ENCODE results near the gene MYT1. TPM values are rescaled to one million over a fixed set of nuclear protein-coding genes. Genes with fewer than 3 reads are reported as not detected.

Gene MYT1
- total RNA-seq, 4 donors from 2014 or later, result 0.16 to 0.55 TPM; not detected in 2

DNA sequence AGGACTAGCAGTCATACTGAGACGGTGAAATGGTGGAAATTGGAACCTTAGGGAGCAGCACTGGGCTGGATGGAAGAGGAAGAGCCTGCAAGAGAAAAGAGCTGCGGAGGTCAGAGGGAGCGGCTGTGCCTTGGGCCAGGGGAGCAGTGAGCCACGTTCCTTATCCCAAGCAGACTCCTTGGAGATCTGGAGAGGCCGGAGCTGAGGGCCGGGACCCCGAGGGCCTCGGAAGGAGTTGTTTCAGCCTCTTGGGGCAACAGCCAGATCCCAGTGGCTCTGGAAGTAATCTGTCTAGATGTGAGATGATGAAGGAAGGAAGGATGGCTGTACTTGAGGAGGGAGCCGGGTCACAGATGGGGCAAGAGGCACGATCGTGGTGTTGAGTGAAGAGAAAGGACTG is 107.4 kb downstream of the MYT1 start:
- intact Hi-C loops (cut with DNase I; ENCODE audit: low total_unique reads) (no loop called here), in situ Hi-C loops (cut with MboI; ENCODE audit: low pct_ligation_motif_present in 1 of 4, low pct_unique_long_range_greater_than_20kb in 1 of 4, low sequenced_read_pairs in 3 of 4) (no loop called here)
- DNase-seq, result no peak
- H3K36me3 ChIP-seq, result peaks cover 0 to 22% (median 5%) of the 10 kb centered on the region in 4 donors
- 96% methylated on average over 11 of the region's 11 CpGs; no CpG with 5 or more reads in 1 of the 2 donors for WGBS, 2 donors (ENCODE audit: low coverage in 1 of 2)
- no peak for TF ChIP-seq POLR2A (IDR thresholded peaks at IDR 0.05)
- TF ChIP-seq, protein P1, sequence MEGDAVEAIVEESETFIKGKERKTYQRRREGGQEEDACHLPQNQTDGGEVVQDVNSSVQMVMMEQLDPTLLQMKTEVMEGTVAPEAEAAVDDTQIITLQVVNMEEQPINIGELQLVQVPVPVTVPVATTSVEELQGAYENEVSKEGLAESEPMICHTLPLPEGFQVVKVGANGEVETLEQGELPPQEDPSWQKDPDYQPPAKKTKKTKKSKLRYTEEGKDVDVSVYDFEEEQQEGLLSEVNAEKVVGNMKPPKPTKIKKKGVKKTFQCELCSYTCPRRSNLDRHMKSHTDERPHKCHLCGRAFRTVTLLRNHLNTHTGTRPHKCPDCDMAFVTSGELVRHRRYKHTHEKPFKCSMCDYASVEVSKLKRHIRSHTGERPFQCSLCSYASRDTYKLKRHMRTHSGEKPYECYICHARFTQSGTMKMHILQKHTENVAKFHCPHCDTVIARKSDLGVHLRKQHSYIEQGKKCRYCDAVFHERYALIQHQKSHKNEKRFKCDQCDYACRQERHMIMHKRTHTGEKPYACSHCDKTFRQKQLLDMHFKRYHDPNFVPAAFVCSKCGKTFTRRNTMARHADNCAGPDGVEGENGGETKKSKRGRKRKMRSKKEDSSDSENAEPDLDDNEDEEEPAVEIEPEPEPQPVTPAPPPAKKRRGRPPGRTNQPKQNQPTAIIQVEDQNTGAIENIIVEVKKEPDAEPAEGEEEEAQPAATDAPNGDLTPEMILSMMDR (IDR thresholded peaks at IDR 0.05), result no peak
- TF ChIP-seq EP300 (IDR thresholded peaks at IDR 0.05; ENCODE audit: low read depth), result no peak
- no peak for TF ChIP-seq POLR2AphosphoS5 (IDR thresholded peaks at IDR 0.05)
- no peaks in the 10 kb centered on the region for H3K27me3 ChIP-seq
- H3K27ac ChIP-seq, result no peak overlapping the region
- H3K9me3 ChIP-seq, result no peaks in the 10 kb centered on the region
- H3K4me3 ChIP-seq, result no peak overlapping the region
- no peaks in the 10 kb centered on the region for H3K4me1 ChIP-seq

DNA sequence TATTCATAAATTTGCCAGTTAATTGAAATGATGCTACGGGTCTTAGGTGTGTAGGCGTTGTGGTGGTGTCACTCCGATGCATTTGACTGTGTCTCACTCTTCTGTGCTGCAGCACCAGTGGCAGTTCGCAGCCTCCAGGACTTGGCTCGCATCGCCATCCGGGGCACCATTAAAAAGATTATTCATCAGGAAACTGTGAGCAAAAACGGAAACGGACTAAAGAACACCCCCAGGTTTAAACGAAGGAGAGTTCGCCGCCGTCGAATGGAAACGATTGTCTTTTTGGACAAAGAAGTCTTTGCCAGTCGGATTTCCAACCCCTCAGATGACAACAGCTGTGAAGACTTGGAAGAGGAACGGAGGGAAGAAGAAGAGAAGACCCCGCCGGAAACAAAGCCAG is 108.9 kb downstream of the MYT1 start:
- in situ Hi-C loops (cut with MboI; ENCODE audit: low pct_ligation_motif_present in 1 of 4, low pct_unique_long_range_greater_than_20kb in 1 of 4, low sequenced_read_pairs in 3 of 4) (no loop called here), intact Hi-C loops (cut with DNase I; ENCODE audit: low total_unique reads) (no loop called here)
- WGBS, 2 donors (ENCODE audit: low coverage in 1 of 2), result 92 to 95% methylated on average over 10 to 19 of the region's 19 CpGs

GRCh38 chr20:64276817-64277216 is 112.6 kb downstream of the MYT1 start:
- 89 to 93% methylated on average over 7 of the region's 7 CpGs for WGBS, 2 donors (ENCODE audit: low coverage in 1 of 2)
- Histone ChIP-seq H3K4me1 (no peaks in the 10 kb centered on the region), H3K27ac (no peak overlapping the region), H3K9me3 (no peaks in the 10 kb centered on the region), H3K27me3 (no peaks in the 10 kb centered on the region), H3K4me3 (no peak overlapping the region), H3K36me3 (peaks cover 0 to 14% (median 5%) of the 10 kb centered on the region in 4 donors)
- in situ Hi-C loops (cut with MboI; ENCODE audit: low pct_ligation_motif_present in 1 of 4, low pct_unique_long_range_greater_than_20kb in 1 of 4, low sequenced_read_pairs in 3 of 4) (no loop called here), intact Hi-C loops (cut with DNase I; ENCODE audit: low total_unique reads) (no loop called here)
- no peak for TF ChIP-seq EP300 (IDR thresholded peaks at IDR 0.05; ENCODE audit: low read depth)
- no peak for DNase-seq

More for the DNA sequence above, 108.9 kb downstream of the MYT1 start:
- no peak for DNase-seq
- peaks cover 0 to 16% (median 5%) of the 10 kb centered on the region in 4 donors for H3K36me3 ChIP-seq
- H3K4me3 ChIP-seq, result no peak overlapping the region
- H3K4me1 ChIP-seq, result no peaks in the 10 kb centered on the region
- no peak overlapping the region for H3K27ac ChIP-seq
- H3K9me3 ChIP-seq, result no peaks in the 10 kb centered on the region
- TF ChIP-seq POLR2AphosphoS5 (IDR thresholded peaks at IDR 0.05), result no peak
- TF ChIP-seq EP300 (IDR thresholded peaks at IDR 0.05; ENCODE audit: low read depth), result no peak
- TF ChIP-seq, protein P1 (IDR thresholded peaks at IDR 0.05), result no peak
- H3K27me3 ChIP-seq, result no peaks in the 10 kb centered on the region

DNA sequence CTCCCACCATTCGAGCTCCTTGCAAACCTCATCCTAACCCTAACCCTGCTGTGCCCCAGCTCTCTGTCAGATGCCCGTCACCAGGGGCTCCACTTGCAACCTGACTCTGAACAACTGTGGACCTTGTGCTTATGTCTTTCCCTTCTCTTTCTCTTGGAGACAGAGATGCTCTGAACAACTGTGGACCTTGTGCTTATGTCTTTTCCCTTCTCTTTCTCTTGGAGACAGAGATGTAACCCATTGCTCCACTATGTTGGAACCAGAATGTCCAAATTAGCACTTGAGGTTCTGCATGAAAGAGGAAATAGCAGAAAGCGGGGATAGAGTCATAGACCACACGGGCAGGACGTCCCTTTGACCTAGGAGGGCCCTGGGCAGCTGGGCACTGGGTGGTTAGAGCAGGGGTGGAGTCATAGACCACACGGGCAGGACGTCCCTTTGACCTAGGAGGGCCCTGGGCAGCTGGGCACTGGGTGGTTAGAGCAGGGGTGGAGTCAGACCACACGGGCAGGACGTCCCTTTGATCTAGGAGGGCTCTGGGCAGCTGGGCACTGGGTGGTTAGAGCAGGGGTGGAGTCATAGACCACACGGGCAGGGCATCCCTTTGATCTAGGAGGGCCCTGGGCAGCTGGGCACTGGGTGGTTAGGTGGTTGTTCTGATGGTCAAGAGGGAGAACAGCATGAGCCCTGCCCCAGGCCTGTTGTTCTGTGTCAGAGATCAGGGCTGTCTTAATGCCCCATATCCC is 113.5 kb downstream of the MYT1 start:
- Histone ChIP-seq H3K4me1 (no peaks in the 10 kb centered on the region), H3K27me3 (no peaks in the 10 kb centered on the region), H3K4me3 (no peak overlapping the region), H3K36me3 (peaks cover 0 to 13% (median 5%) of the 10 kb centered on the region in 4 donors), H3K27ac (no peak overlapping the region), H3K9me3 (no peaks in the 10 kb centered on the region)
- intact Hi-C loops (cut with DNase I; ENCODE audit: low total_unique reads), result no loop called here
- no peak for DNase-seq
- TF ChIP-seq POLR2A (IDR thresholded peaks at IDR 0.05) (no peak), EP300 (IDR thresholded peaks at IDR 0.05; ENCODE audit: low read depth) (no peak)
- in situ Hi-C loops (cut with MboI; ENCODE audit: low pct_ligation_motif_present in 1 of 4, low pct_unique_long_range_greater_than_20kb in 1 of 4, low sequenced_read_pairs in 3 of 4), result no loop called here
- WGBS, 2 donors (ENCODE audit: low coverage in 1 of 2), result 57 to 100% methylated on average over 2 to 10 of the region's 10 CpGs

DNA sequence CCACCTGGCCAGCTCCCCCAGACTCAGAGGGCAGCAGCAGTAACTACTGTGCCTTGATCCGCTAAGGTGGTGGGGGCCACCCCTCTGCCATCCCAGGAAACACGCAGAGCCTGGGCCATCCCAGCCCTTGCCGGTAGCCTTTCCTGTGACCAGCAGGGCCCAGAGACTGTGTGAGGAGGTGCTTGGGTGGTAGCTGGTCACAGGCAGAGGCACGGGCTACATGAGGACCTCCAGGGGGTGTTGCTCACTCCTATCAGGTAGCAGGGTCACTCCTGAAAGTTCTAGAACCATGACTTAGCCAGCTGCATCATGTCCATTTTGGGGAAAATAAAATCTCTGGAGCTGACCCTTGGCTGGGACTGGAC is 114.0 kb downstream of the MYT1 start:
- in situ Hi-C loops (cut with MboI; ENCODE audit: low pct_ligation_motif_present in 1 of 4, low pct_unique_long_range_greater_than_20kb in 1 of 4, low sequenced_read_pairs in 3 of 4) (no loop called here), intact Hi-C loops (cut with DNase I; ENCODE audit: low total_unique reads) (no loop called here)
- Histone ChIP-seq H3K27me3 (no peaks in the 10 kb centered on the region), H3K9me3 (no peaks in the 10 kb centered on the region), H3K36me3 (peaks cover 0 to 8% (median 3%) of the 10 kb centered on the region in 4 donors), H3K4me1 (no peaks in the 10 kb centered on the region), H3K4me3 (no peak overlapping the region), H3K27ac (no peak overlapping the region)
- no peak for TF ChIP-seq POLR2A (IDR thresholded peaks at IDR 0.05)
- no peak for TF ChIP-seq POLR2AphosphoS5 (IDR thresholded peaks at IDR 0.05)
- DNase-seq, result no peak
- 95% methylated on average over 4 of the region's 4 CpGs; no CpG with 5 or more reads in 1 of the 2 donors for WGBS, 2 donors (ENCODE audit: low coverage in 1 of 2)
